ENCODE results near the gene USP12.
A peak's percentile ranks its signal among the peaks of the same experiment; 100 is the strongest.

Gene USP12

GRCh38 chr13:27174766-27175455 lies 3.3 kb upstream of the USP12 start:
- DNase-seq (ENCODE audit: low read depth): no peak
- TF ChIP-seq, protein P1, sequence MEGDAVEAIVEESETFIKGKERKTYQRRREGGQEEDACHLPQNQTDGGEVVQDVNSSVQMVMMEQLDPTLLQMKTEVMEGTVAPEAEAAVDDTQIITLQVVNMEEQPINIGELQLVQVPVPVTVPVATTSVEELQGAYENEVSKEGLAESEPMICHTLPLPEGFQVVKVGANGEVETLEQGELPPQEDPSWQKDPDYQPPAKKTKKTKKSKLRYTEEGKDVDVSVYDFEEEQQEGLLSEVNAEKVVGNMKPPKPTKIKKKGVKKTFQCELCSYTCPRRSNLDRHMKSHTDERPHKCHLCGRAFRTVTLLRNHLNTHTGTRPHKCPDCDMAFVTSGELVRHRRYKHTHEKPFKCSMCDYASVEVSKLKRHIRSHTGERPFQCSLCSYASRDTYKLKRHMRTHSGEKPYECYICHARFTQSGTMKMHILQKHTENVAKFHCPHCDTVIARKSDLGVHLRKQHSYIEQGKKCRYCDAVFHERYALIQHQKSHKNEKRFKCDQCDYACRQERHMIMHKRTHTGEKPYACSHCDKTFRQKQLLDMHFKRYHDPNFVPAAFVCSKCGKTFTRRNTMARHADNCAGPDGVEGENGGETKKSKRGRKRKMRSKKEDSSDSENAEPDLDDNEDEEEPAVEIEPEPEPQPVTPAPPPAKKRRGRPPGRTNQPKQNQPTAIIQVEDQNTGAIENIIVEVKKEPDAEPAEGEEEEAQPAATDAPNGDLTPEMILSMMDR (IDR thresholded peaks at IDR 0.05; ENCODE audit: control insufficient read depth, insufficient read depth, low read depth, low read length, missing control alignments): no peak
- H3K4me3 ChIP-seq (ENCODE audit: control insufficient read depth, low read depth, low read length): no peak overlapping the region

DNA sequence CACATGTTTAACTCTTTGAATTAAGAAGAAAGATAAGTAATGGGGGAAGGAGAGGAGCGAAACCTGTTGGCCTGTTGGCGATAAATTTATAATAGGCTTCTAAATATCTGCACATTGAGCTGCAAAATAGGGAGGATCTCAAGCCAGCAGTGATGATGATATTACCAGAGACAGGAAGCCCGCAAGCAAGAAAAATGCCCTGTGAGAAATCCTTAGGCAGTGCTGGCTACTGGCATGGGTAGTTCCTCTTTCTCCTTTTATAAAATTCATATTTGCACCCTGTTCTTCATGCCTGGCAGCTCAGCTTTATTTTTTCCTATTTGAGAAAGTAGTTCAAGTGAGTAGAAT lies 858 bp upstream of the USP12 start:
- DNase-seq (ENCODE audit: low read depth): no peak
- TF ChIP-seq, protein P1 (IDR thresholded peaks at IDR 0.05; ENCODE audit: control insufficient read depth, insufficient read depth, low read depth, low read length, missing control alignments): no peak
- H3K4me3 ChIP-seq (ENCODE audit: control insufficient read depth, low read depth, low read length): peak overlapping the region; percentile 60

GRCh38 chr13:27171827-27172494 lies 350 bp upstream of the USP12 start:
- peak; percentile 68 for DNase-seq (ENCODE audit: low read depth)
- H3K4me3 ChIP-seq (ENCODE audit: control insufficient read depth, low read depth, low read length): peak overlapping the region; percentile 60
- TF ChIP-seq, protein P1 (IDR thresholded peaks at IDR 0.05; ENCODE audit: control insufficient read depth, insufficient read depth, low read depth, low read length, missing control alignments): no peak

GRCh38 chr13:27170516-27171243 lies 931 bp downstream of the USP12 start:
- H3K4me3 ChIP-seq (ENCODE audit: control insufficient read depth, low read depth, low read length): peak overlapping the region; percentile 66
- TF ChIP-seq, protein P1 (IDR thresholded peaks at IDR 0.05; ENCODE audit: control insufficient read depth, insufficient read depth, low read depth, low read length, missing control alignments): no peak
- DNase-seq (ENCODE audit: low read depth): no peak

- TF ChIP-seq, protein P1 (IDR thresholded peaks at IDR 0.05; ENCODE audit: control insufficient read depth, insufficient read depth, low read depth, low read length, missing control alignments): no peak
These were observed 1.4 kb downstream of the USP12 start for GRCh38 chr13:27170221-27170515.

DNA sequence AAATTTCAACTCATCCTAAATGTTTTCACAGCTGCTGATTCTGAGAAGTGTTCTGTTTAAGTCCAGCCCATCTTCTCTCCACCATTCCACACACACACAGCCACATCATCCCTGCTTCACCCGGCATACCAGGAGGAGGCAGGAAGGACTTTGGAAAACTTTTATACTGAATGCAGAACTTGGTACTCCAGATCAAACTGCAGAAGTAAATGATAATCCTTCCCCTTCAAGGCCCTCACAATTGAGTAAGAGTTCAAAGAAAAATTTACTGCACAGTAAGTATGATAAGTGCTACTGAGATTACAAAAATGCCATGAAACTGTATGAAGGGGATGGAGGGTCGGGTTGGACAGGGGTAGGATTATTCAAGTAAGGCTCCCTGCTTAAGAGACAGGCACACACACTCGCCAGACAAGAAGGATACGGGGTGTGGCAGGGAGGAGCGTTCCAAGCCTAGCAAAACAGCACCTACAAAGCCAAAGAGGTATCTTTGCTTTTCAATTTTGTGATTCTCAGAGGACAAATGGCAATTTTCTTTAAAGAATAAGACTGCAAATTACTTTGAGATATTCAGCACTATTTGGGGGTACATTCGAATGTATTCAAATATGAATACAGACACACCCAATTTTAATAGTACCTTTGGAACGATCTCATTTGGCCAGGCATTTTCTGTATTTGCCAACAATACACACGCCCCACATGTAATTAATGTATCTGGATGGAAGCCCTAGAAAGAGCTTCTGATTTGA lies 2.5 kb downstream of the USP12 start:
- H3K4me3 ChIP-seq (ENCODE audit: control insufficient read depth, low read depth, low read length): no peak overlapping the region
- TF ChIP-seq, protein P1 (IDR thresholded peaks at IDR 0.05; ENCODE audit: control insufficient read depth, insufficient read depth, low read depth, low read length, missing control alignments): peak; percentile 6
- no peak for DNase-seq (ENCODE audit: low read depth)

More at GRCh38 chr13:27170221-27170515, 1.4 kb downstream of the USP12 start:
- no peak for DNase-seq (ENCODE audit: low read depth)
- H3K4me3 ChIP-seq (ENCODE audit: control insufficient read depth, low read depth, low read length): peak overlapping the region; percentile 66
